Measurements from ENCODE around the gene MAGI2. TPM values are rescaled to one million over a fixed set of nuclear protein-coding genes. Genes with fewer than 3 reads are reported as not detected.

Gene MAGI2
- total RNA-seq, 5 donors from 2014 or later (not counting 1 experiment from before 2014, with no cell fraction given): 0.10 to 0.77 (median 0.22) TPM

- no peak for DNase-seq
- H3K4me1 Mint-ChIP-seq: no peaks in the 10 kb centered on the region
- no peak overlapping the region for H3K27ac ChIP-seq (ENCODE audit: low read length)
- ChIA-PET POLR2A (no interaction called here), CTCF (no interaction called here)
- no peaks in the 10 kb centered on the region for H3K36me3 Mint-ChIP-seq
- ATAC-seq (replicated peaks in 1 of 4): no peak
- H3K9me3 Mint-ChIP-seq: no peaks in the 10 kb centered on the region
- H3K4me3 ChIP-seq (ENCODE audit: control insufficient read depth in 1 of 2, extremely low read depth in 1 of 2, low read length in 1 of 2): no peak overlapping the region
- H3K4me1 ChIP-seq (ENCODE audit: control insufficient read depth in 1 of 2, extremely low read depth in 1 of 2, insufficient read depth in 2 of 2, low read length in 2 of 2): no peaks in the 10 kb centered on the region
- no peaks in the 10 kb centered on the region for H3K9me3 ChIP-seq
- no peaks in the 10 kb centered on the region for H3K36me3 ChIP-seq (ENCODE audit: control insufficient read depth in 2 of 2, extremely low read depth in 1 of 2, insufficient read depth in 1 of 2, low read length in 1 of 2)
- peaks cover 20 to 27% of the 10 kb centered on the region in 2 donors for H3K27me3 Mint-ChIP-seq
- no peak overlapping the region for H3K4me3 Mint-ChIP-seq
- peaks cover 0 to 3% of the 10 kb centered on the region in 2 experiments for H3K27me3 ChIP-seq (replicated peaks in 1 of 2; ENCODE audit: control insufficient read depth in 2 of 2, extremely low read depth in 1 of 2, insufficient read depth in 2 of 2, low read length in 1 of 2)
- H3K27ac Mint-ChIP-seq: no peak overlapping the region
Measured at GRCh38 chr7:78063758-78064157, 1389.7 kb downstream of the MAGI2 start.

GRCh38 chr7:78062214-78062613, 1391.3 kb downstream of the MAGI2 start:
- no CpG with 5 or more reads among the region's 3 CpGs for WGBS (ENCODE audit: insufficient coverage)
- no peak overlapping the region for H3K4me3 Mint-ChIP-seq
- no peak for ATAC-seq (replicated peaks in 1 of 4)
- DNase-seq: no peak
- no peaks in the 10 kb centered on the region for H3K4me1 Mint-ChIP-seq
- POLR2A ChIA-PET: no interaction called here
- H3K36me3 Mint-ChIP-seq: no peaks in the 10 kb centered on the region
- H3K27ac Mint-ChIP-seq: no peak overlapping the region
- H3K9me3 ChIP-seq: no peaks in the 10 kb centered on the region
- peaks cover 0 to 7% of the 10 kb centered on the region in 2 experiments for H3K27me3 ChIP-seq (replicated peaks in 1 of 2; ENCODE audit: control insufficient read depth in 2 of 2, extremely low read depth in 1 of 2, insufficient read depth in 2 of 2, low read length in 1 of 2)
- H3K27me3 Mint-ChIP-seq: peaks cover 26 to 35% of the 10 kb centered on the region in 2 donors
- CTCF ChIA-PET: no interaction called here
- H3K27ac ChIP-seq (ENCODE audit: low read length): no peak overlapping the region
- no peak overlapping the region for H3K4me3 ChIP-seq (ENCODE audit: control insufficient read depth in 1 of 2, extremely low read depth in 1 of 2, low read length in 1 of 2)
- H3K36me3 ChIP-seq (ENCODE audit: control insufficient read depth in 2 of 2, extremely low read depth in 1 of 2, insufficient read depth in 1 of 2, low read length in 1 of 2): no peaks in the 10 kb centered on the region
- H3K9me3 Mint-ChIP-seq: no peaks in the 10 kb centered on the region
- H3K4me1 ChIP-seq (ENCODE audit: control insufficient read depth in 1 of 2, extremely low read depth in 1 of 2, insufficient read depth in 2 of 2, low read length in 2 of 2): no peaks in the 10 kb centered on the region

GRCh38 chr7:78057571-78057970, 1395.9 kb downstream of the MAGI2 start:
- H3K36me3 ChIP-seq (ENCODE audit: control insufficient read depth in 2 of 2, extremely low read depth in 1 of 2, insufficient read depth in 1 of 2, low read length in 1 of 2): no peaks in the 10 kb centered on the region
- POLR2A ChIA-PET: interaction anchor here (0.5 to 0.6 kb wide), 3 partner anchors 21 to 698 kb away, joined by 3 to 11 read pairs (median 5); no protein-coding TSS in a partner anchor
- Mint-ChIP-seq H3K36me3 (no peaks in the 10 kb centered on the region), H3K9me3 (no peaks in the 10 kb centered on the region), H3K4me3 (no peak overlapping the region), H3K27ac (no peak overlapping the region), H3K4me1 (no peaks in the 10 kb centered on the region), H3K27me3 (peaks cover 19 to 38% of the 10 kb centered on the region in 2 donors)
- ATAC-seq (replicated peaks in 1 of 4) (no peak), DNase-seq (no peak)
- CTCF ChIA-PET: interaction anchor here in 1 of 2 donors (0.6 kb wide), 1 partner anchor 10 kb away, joined by 3 read pairs; no protein-coding TSS in a partner anchor
- no peaks in the 10 kb centered on the region for H3K4me1 ChIP-seq (ENCODE audit: control insufficient read depth in 1 of 2, extremely low read depth in 1 of 2, insufficient read depth in 2 of 2, low read length in 2 of 2)
- no peak overlapping the region for H3K27ac ChIP-seq (ENCODE audit: low read length)
- H3K9me3 ChIP-seq: no peaks in the 10 kb centered on the region
- no peak overlapping the region for H3K4me3 ChIP-seq (ENCODE audit: control insufficient read depth in 1 of 2, extremely low read depth in 1 of 2, low read length in 1 of 2)
- peaks cover 0 to 4% of the 10 kb centered on the region in 2 experiments for H3K27me3 ChIP-seq (replicated peaks in 1 of 2; ENCODE audit: control insufficient read depth in 2 of 2, extremely low read depth in 1 of 2, insufficient read depth in 2 of 2, low read length in 1 of 2)

- DNase-seq (no peak), ATAC-seq (replicated peaks in 1 of 4) (no peak)
- no CpG with 5 or more reads among the region's 1 CpG for WGBS (ENCODE audit: insufficient coverage)
- Histone ChIP-seq H3K27me3 (replicated peaks in 1 of 2; ENCODE audit: control insufficient read depth in 2 of 2, extremely low read depth in 1 of 2, insufficient read depth in 2 of 2, low read length in 1 of 2) (peaks cover 0 to 4% of the 10 kb centered on the region in 2 experiments), H3K27ac (ENCODE audit: low read length) (no peak overlapping the region), H3K9me3 (no peaks in the 10 kb centered on the region), H3K4me3 (ENCODE audit: control insufficient read depth in 1 of 2, extremely low read depth in 1 of 2, low read length in 1 of 2) (no peak overlapping the region), H3K4me1 (ENCODE audit: control insufficient read depth in 1 of 2, extremely low read depth in 1 of 2, insufficient read depth in 2 of 2, low read length in 2 of 2) (no peaks in the 10 kb centered on the region), H3K36me3 (ENCODE audit: control insufficient read depth in 2 of 2, extremely low read depth in 1 of 2, insufficient read depth in 1 of 2, low read length in 1 of 2) (no peaks in the 10 kb centered on the region)
- no peaks in the 10 kb centered on the region for H3K36me3 Mint-ChIP-seq
- H3K27ac Mint-ChIP-seq: no peak overlapping the region
- no peaks in the 10 kb centered on the region for H3K4me1 Mint-ChIP-seq
- ChIA-PET POLR2A (no interaction called here), CTCF (no interaction called here)
- H3K9me3 Mint-ChIP-seq: no peaks in the 10 kb centered on the region
- H3K4me3 Mint-ChIP-seq: no peak overlapping the region
- peaks cover 19 to 31% of the 10 kb centered on the region in 2 donors for H3K27me3 Mint-ChIP-seq
Measured at GRCh38 chr7:78055599-78055998, 1397.9 kb downstream of the MAGI2 start.

GRCh38 chr7:78055001-78055573, 1398.4 kb downstream of the MAGI2 start:
- no peak for ATAC-seq (replicated peaks in 1 of 4)
- no CpG with 5 or more reads among the region's 3 CpGs for WGBS (ENCODE audit: insufficient coverage)

GRCh38 chr7:78052112-78052511, 1401.4 kb downstream of the MAGI2 start:
- H3K4me3 Mint-ChIP-seq: no peak overlapping the region
- Histone ChIP-seq H3K4me3 (ENCODE audit: control insufficient read depth in 1 of 2, extremely low read depth in 1 of 2, low read length in 1 of 2) (no peak overlapping the region), H3K27me3 (replicated peaks in 1 of 2; ENCODE audit: control insufficient read depth in 2 of 2, extremely low read depth in 1 of 2, insufficient read depth in 2 of 2, low read length in 1 of 2) (no peaks in the 10 kb centered on the region), H3K36me3 (ENCODE audit: control insufficient read depth in 2 of 2, extremely low read depth in 1 of 2, insufficient read depth in 1 of 2, low read length in 1 of 2) (no peaks in the 10 kb centered on the region), H3K4me1 (ENCODE audit: control insufficient read depth in 1 of 2, extremely low read depth in 1 of 2, insufficient read depth in 2 of 2, low read length in 2 of 2) (no peaks in the 10 kb centered on the region), H3K9me3 (no peaks in the 10 kb centered on the region), H3K27ac (ENCODE audit: low read length) (no peak overlapping the region)
- POLR2A ChIA-PET: no interaction called here
- no peaks in the 10 kb centered on the region for H3K36me3 Mint-ChIP-seq
- 71% methylated on average over 3 of the region's 7 CpGs for WGBS (ENCODE audit: insufficient coverage)
- no peaks in the 10 kb centered on the region for H3K9me3 Mint-ChIP-seq
- no peak for ATAC-seq (replicated peaks in 1 of 4)
- no peaks in the 10 kb centered on the region for H3K4me1 Mint-ChIP-seq
- no peak for DNase-seq
- no peak overlapping the region for H3K27ac Mint-ChIP-seq
- H3K27me3 Mint-ChIP-seq: peaks cover 3 to 6% of the 10 kb centered on the region in 2 donors
- CTCF ChIA-PET: interaction anchor here in 1 of 2 donors (0.6 kb wide), 1 partner anchor 11 kb away, joined by 10 read pairs; no protein-coding TSS in a partner anchor

More at GRCh38 chr7:78055001-78055573, 1398.4 kb downstream of the MAGI2 start:
- peaks cover 0 to 4% of the 10 kb centered on the region in 2 experiments for H3K27me3 ChIP-seq (replicated peaks in 1 of 2; ENCODE audit: control insufficient read depth in 2 of 2, extremely low read depth in 1 of 2, insufficient read depth in 2 of 2, low read length in 1 of 2)
- H3K27me3 Mint-ChIP-seq: peaks cover 15 to 25% of the 10 kb centered on the region in 2 donors
- no peak for DNase-seq
- H3K27ac ChIP-seq (ENCODE audit: low read length): no peak overlapping the region
- no peak overlapping the region for H3K4me3 ChIP-seq (ENCODE audit: control insufficient read depth in 1 of 2, extremely low read depth in 1 of 2, low read length in 1 of 2)
- H3K9me3 Mint-ChIP-seq: no peaks in the 10 kb centered on the region
- no peaks in the 10 kb centered on the region for H3K36me3 ChIP-seq (ENCODE audit: control insufficient read depth in 2 of 2, extremely low read depth in 1 of 2, insufficient read depth in 1 of 2, low read length in 1 of 2)
- no peak overlapping the region for H3K4me3 Mint-ChIP-seq
- no peaks in the 10 kb centered on the region for H3K4me1 Mint-ChIP-seq
- no peaks in the 10 kb centered on the region for H3K36me3 Mint-ChIP-seq
- CTCF ChIA-PET: no interaction called here
- H3K27ac Mint-ChIP-seq: no peak overlapping the region
- H3K4me1 ChIP-seq (ENCODE audit: control insufficient read depth in 1 of 2, extremely low read depth in 1 of 2, insufficient read depth in 2 of 2, low read length in 2 of 2): no peaks in the 10 kb centered on the region
- POLR2A ChIA-PET: no interaction called here
- no peaks in the 10 kb centered on the region for H3K9me3 ChIP-seq

- Mint-ChIP-seq H3K27ac (no peak overlapping the region), H3K27me3 (peaks cover 3% of the 10 kb centered on the region in 2 donors)
- no peak overlapping the region for H3K4me3 ChIP-seq (ENCODE audit: control insufficient read depth in 1 of 2, extremely low read depth in 1 of 2, low read length in 1 of 2)
Measured at GRCh38 chr7:78047800-78048199, 1405.7 kb downstream of the MAGI2 start.

More at GRCh38 chr7:78047800-78048199, 1405.7 kb downstream of the MAGI2 start:
- ATAC-seq (replicated peaks in 1 of 4) (no peak), DNase-seq (no peak)
- Mint-ChIP-seq H3K4me1 (no peaks in the 10 kb centered on the region), H3K9me3 (no peaks in the 10 kb centered on the region), H3K4me3 (no peak overlapping the region), H3K36me3 (no peaks in the 10 kb centered on the region)
- no peaks in the 10 kb centered on the region for H3K27me3 ChIP-seq (replicated peaks in 1 of 2; ENCODE audit: control insufficient read depth in 2 of 2, extremely low read depth in 1 of 2, insufficient read depth in 2 of 2, low read length in 1 of 2)
- no peak overlapping the region for H3K27ac ChIP-seq (ENCODE audit: low read length)
- no peaks in the 10 kb centered on the region for H3K9me3 ChIP-seq
- POLR2A ChIA-PET: no interaction called here
- CTCF ChIA-PET: no interaction called here
- no peaks in the 10 kb centered on the region for H3K36me3 ChIP-seq (ENCODE audit: control insufficient read depth in 2 of 2, extremely low read depth in 1 of 2, insufficient read depth in 1 of 2, low read length in 1 of 2)
- 100% methylated on average over 1 of the region's 3 CpGs for whole genome bisulfite sequencing (ENCODE audit: insufficient coverage)
- H3K4me1 ChIP-seq (ENCODE audit: control insufficient read depth in 1 of 2, extremely low read depth in 1 of 2, insufficient read depth in 2 of 2, low read length in 2 of 2): no peaks in the 10 kb centered on the region
